ENCODE results near the gene SOX5. TPM values are rescaled to one million over a fixed set of nuclear protein-coding genes. Genes with fewer than 3 reads are reported as not detected.

SOX5 gene
- total and polyA plus RNA-seq, 9 of the 15 experiments (the other 6 are each of a cell fraction or from before 2014, with no cell fraction given) = 8.3 to 16.5 (median 11.9) TPM

- TF ChIP-seq KDM1A (IDR thresholded peaks at IDR 0.05) (peak; percentile 60 to 66), HEY1 (CRISPR knock-in tag; IDR thresholded peaks at IDR 0.05; ENCODE audit: borderline replicate concordance) (no peak), MAFF (IDR thresholded peaks at IDR 0.05; ENCODE audit: low read length) (peak; percentile 16; the same call in 1 of the 2 replicates), MAFG (tag; conservative IDR thresholded peaks at IDR 0.05) (peak; percentile 25; the same call in 1 of the 2 replicates), C11orf30 (IDR thresholded peaks at IDR 0.05; ENCODE audit: low read depth) (peak; percentile 58; the same call in 1 of the 2 replicates), ZNF316 (IDR thresholded peaks at IDR 0.05) (peak; percentile 27; the same call in 1 of the 2 replicates), HDAC1 (IDR thresholded peaks at IDR 0.05) (0 out of 4 replicates have a peak, but pooled peaks of 1 of the 2 experiments have one; percentile 19), NFE2 (IDR thresholded peaks at IDR 0.05; ENCODE audit: low read depth) (peak; percentile 75)
- TF ChIP-seq, protein P1, sequence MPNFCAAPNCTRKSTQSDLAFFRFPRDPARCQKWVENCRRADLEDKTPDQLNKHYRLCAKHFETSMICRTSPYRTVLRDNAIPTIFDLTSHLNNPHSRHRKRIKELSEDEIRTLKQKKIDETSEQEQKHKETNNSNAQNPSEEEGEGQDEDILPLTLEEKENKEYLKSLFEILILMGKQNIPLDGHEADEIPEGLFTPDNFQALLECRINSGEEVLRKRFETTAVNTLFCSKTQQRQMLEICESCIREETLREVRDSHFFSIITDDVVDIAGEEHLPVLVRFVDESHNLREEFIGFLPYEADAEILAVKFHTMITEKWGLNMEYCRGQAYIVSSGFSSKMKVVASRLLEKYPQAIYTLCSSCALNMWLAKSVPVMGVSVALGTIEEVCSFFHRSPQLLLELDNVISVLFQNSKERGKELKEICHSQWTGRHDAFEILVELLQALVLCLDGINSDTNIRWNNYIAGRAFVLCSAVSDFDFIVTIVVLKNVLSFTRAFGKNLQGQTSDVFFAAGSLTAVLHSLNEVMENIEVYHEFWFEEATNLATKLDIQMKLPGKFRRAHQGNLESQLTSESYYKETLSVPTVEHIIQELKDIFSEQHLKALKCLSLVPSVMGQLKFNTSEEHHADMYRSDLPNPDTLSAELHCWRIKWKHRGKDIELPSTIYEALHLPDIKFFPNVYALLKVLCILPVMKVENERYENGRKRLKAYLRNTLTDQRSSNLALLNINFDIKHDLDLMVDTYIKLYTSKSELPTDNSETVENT (CRISPR knock-in tag; IDR thresholded peaks at IDR 0.05) = no peak
- CTCF ChIA-PET (ENCODE audit: low intra/inter-chr PET ratio) = no interaction called here
- no TSS peak for BruUV-seq (replicated peaks)
Observed at GRCh38 chr12:23670684-23671083, 278.8 kb downstream of the SOX5 start.

More at GRCh38 chr12:23670684-23671083, 278.8 kb downstream of the SOX5 start:
- Histone ChIP-seq H3K4me1 (replicated peaks in 1 of 2; ENCODE audit: control insufficient read depth in 2 of 2, insufficient read depth in 2 of 2, low read length in 2 of 2) (no peaks in the 10 kb centered on the region; a peak in 1 of 5 replicates), H4K20me1 (replicated peaks; ENCODE audit: control insufficient read depth, insufficient read depth, low read length) (no peaks in the 10 kb centered on the region), H3K27ac (ENCODE audit: extremely low read depth, low read depth, low read length) (no peak overlapping the region), H3K4me2 (ENCODE audit: insufficient read depth, low read length) (no peak overlapping the region), H3K79me2 (ENCODE audit: control insufficient read depth, insufficient read depth, low read length) (peaks cover under 1% of the 10 kb centered on the region; the same call in 1 of the 3 replicates), H3K9me3 (replicated peaks; ENCODE audit: control insufficient read depth, insufficient read depth, low read depth, low read length) (no peaks in the 10 kb centered on the region), H3K4me3 (no peak overlapping the region), H3K9me1 (ENCODE audit: control insufficient read depth, insufficient read depth, low read length) (no peaks in the 10 kb centered on the region), H2AFZ (ENCODE audit: low read depth, low read length) (no peak overlapping the region), H3K9ac (ENCODE audit: insufficient read depth in 1 of 2, low read depth in 2 of 2, low read length in 2 of 2) (no peak overlapping the region), H3K36me3 (ENCODE audit: control insufficient read depth, insufficient read depth, low read length) (no peaks in the 10 kb centered on the region), H3K27me3 (ENCODE audit: control insufficient read depth in 2 of 2, insufficient read depth in 2 of 2, low read length in 2 of 2) (no peaks in the 10 kb centered on the region)
- POLR2A ChIA-PET = interaction anchor here (0.6 kb wide), 1 partner anchor 8 kb away, joined by 3 read pairs; no protein-coding TSS in a partner anchor
- in situ Hi-C loops (cut with MboI) = no loop called here
- no peak for FAIRE-seq
- no peak for DNase-seq (ENCODE audit: extremely low read depth in 1 of 4, low spot score in 3 of 4)
- intact Hi-C loops (cut with micrococcal nuclease) = loop anchor here (10.0 kb wide), 1 partner anchor 64 kb away; no protein-coding TSS in a partner anchor
- ATAC-seq = peak; percentile 55; the same call in 2 of the 3 replicates
- WGBS (ENCODE audit: insufficient coverage, low coverage, missing lambda C conversion rate) = 27% methylated on average over 2 of the region's 2 CpGs
